Cardiac fibroblast (primary cell): ENCODE data around the gene CPNE5.

ENCODE experiments used
- DNase-seq, 2 donors: peaks; one replicate each; pipeline versions ENCODE4 v3.0.0 to v3.0.0-alpha.2; 2010; ENCODE audit warnings: low read depth in 2 of 2
- H3K4me3 ChIP-seq, 2 donors: replicated peaks in 1 of 2; 1 replicate in 1 of 2; 2 replicates in 1 of 2; pipeline ENCODE4 v1.5.1; 2011; ENCODE audit warnings: low read depth in 2 of 2, low read length in 2 of 2, mild to moderate bottlenecking in 2 of 2, moderate library complexity in 1 of 2
- TF ChIP-seq, protein P1 (sequence below): IDR thresholded peaks from one replicate; pipeline ENCODE4 v1.5.1; 2011; ENCODE audit warnings: low read depth, mild to moderate bottlenecking, low read length, inconsistent platforms

The CPNE5 gene

DNA sequence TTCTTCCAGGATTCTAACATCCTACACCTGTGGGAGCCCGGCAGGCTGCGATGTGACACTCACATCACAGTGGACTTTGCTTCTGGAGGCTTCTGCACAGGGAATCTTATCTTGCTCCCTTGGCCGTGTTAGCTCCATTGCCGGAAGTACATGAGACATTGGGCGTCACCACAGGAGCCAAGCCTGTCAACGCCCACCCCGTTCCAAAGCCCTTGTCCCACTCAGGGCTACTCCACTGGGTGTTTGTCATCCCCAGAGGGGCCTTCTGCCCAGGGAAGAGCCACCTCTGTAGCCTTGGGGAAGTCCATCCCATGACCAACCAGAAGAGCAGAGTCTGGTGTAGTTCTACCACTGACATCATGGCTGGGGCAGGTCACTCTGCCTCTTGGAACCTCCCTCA, 139.9 kb downstream of the CPNE5 start:
- TF ChIP-seq, protein P1, sequence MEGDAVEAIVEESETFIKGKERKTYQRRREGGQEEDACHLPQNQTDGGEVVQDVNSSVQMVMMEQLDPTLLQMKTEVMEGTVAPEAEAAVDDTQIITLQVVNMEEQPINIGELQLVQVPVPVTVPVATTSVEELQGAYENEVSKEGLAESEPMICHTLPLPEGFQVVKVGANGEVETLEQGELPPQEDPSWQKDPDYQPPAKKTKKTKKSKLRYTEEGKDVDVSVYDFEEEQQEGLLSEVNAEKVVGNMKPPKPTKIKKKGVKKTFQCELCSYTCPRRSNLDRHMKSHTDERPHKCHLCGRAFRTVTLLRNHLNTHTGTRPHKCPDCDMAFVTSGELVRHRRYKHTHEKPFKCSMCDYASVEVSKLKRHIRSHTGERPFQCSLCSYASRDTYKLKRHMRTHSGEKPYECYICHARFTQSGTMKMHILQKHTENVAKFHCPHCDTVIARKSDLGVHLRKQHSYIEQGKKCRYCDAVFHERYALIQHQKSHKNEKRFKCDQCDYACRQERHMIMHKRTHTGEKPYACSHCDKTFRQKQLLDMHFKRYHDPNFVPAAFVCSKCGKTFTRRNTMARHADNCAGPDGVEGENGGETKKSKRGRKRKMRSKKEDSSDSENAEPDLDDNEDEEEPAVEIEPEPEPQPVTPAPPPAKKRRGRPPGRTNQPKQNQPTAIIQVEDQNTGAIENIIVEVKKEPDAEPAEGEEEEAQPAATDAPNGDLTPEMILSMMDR: no peak
- peak in 1 of 2 donors; percentile 15 for DNase-seq
- H3K4me3 ChIP-seq: no peak overlapping the region

DNA sequence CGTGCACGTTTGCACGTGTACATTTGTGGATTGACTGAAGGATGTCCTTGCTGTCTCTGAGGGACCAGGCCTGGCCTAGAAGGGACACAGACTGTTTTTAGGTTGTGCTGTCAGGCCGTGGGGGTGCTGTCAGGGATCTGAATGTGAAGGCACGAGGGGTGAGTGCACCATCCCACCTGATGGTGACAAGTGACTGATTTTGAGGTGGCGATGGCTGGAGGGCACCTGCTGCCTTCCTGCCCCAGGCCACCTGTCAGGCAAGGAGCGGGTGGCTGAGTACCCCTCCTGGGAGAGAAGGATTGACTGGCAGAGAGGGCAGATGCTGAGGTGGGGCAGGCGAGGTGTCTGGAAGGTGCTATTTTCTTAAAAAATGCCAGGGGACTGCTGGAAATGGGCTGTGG, 140.4 kb downstream of the CPNE5 start:
- DNase-seq: no peak
- TF ChIP-seq, protein P1: no peak
- H3K4me3 ChIP-seq: no peak overlapping the region

DNA sequence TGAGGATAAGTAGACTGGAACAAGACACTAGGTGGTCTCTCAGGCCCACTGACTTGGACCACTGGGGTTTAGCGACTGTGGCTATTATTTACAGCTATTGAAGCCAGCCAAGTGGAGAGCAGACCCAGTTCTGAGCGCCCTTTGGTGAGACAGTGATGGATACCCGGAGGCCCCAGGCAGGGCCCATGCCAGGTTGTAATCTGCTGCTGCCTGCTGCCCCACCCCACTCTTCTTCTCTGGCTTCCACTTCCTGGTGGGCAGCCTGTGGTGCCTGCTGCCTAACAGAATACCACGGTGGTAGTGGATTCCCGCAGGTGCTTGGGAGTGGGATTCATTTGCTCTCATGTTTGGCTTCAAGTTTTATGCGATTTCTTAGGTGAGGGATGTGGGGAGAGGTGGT, 141.0 kb downstream of the CPNE5 start:
- no peak for DNase-seq
- TF ChIP-seq, protein P1: no peak
- no peak overlapping the region for H3K4me3 ChIP-seq

DNA sequence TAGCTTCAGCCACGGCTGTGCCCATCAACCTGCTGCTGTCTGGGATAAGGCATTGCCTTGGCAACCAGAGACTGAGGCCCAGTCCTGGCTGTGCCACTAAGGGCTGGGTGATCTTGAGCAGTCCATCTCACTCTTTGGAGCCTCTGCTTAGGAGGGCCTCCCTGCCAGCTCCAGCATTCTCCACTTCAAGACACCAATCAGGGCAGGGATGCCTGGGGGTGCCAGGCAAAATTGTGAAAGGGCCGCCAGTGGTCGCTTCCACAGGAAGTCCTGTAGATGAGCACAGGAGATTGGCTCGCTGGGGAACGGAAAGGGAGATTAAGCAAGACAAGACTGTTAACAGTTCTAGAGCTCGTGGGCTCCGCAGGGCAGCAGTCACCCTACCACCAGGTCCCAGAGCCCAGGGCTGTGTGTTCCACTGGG, 141.8 kb downstream of the CPNE5 start, which contains the start of gene RAB44:
Gene RAB44 (plus strand): TSS at position 346 of the 423 bp plus-strand sequence. CDS start 6,410 bp downstream, outside the sequence.
- TF ChIP-seq, protein P1: no peak
- H3K4me3 ChIP-seq: no peak within 1 kb of the TSS
- no peak for DNase-seq

DNA sequence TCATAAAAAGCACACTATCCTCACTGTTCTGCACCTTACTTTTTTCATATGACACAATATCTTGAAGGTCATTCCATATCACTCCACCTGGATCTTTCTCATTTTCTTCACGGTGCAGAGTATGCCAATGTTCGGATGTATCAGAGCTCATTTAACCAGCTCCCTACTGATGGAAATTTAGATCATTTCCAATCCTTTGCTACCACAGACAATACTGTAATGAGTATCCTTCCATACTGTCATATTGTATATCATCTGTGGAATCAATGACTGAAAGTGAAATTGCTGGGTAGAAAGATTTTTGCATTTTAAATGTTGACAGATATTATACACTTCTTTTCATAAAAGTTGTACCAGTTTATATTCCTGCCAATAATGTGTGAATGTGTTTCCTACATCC, 143.8 kb downstream of the CPNE5 start:
- no peak for DNase-seq
- H3K4me3 ChIP-seq: no peak overlapping the region
- TF ChIP-seq, protein P1: no peak

DNA sequence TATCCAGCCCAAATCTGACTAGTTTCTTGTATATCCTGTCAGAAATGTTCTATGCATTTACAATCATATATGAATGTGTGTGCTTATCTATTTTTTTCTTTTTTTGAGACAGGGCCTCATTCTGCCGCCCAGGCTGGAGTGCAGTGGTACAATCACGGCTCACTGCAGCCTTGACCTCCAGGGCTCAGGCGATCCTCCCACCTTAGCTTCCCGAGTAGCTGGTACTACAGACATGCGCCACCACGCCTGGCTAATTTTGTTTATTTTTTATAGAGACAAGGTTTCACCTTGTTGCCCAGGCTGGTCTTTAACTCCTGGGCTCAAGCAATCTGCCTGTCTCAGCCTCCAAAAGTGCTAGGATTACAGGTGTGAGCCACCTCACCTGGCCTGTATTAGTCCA, 144.6 kb downstream of the CPNE5 start:
- no peak overlapping the region for H3K4me3 ChIP-seq
- TF ChIP-seq, protein P1: no peak

More for the DNA sequence above, 144.6 kb downstream of the CPNE5 start:
- no peak for DNase-seq
